OCI-LY7 (cell line): Measurements from ENCODE around the gene CTNNA1.

ENCODE experiments used
- CTCF ChIP-seq: fragments of 200-600 bp; sonication (generic); conservative IDR thresholded peaks from 2 replicates; pipeline ENCODE4 v1.5.1; 2014; ENCODE audit warnings: mild to moderate bottlenecking, antibody characterized with exemption, low read length, moderate library complexity, mixed read lengths
- EZH2phosphoT487 ChIP-seq: fragments of 200-600 bp; sonication (generic); IDR thresholded peaks from 2 replicates; pipeline ENCODE4 v1.6.1; 2018; ENCODE audit warnings: low read depth, borderline replicate concordance, mild to moderate bottlenecking, mixed run types, antibody characterized with exemption, low read length, moderate library complexity, mixed read lengths

GRCh38 chr5:138918686-138919085, 165.5 kb downstream of the CTNNA1 start:
- TF ChIP-seq CTCF (no peak), EZH2phosphoT487 (no peak)
